ENCODE results near the gene RCL1. TPM values are rescaled to one million over a fixed set of nuclear protein-coding genes. Genes with fewer than 3 reads are reported as not detected.

The RCL1 gene
- total RNA-seq, 1 experiment from 2014 or later = 34.4 TPM

DNA sequence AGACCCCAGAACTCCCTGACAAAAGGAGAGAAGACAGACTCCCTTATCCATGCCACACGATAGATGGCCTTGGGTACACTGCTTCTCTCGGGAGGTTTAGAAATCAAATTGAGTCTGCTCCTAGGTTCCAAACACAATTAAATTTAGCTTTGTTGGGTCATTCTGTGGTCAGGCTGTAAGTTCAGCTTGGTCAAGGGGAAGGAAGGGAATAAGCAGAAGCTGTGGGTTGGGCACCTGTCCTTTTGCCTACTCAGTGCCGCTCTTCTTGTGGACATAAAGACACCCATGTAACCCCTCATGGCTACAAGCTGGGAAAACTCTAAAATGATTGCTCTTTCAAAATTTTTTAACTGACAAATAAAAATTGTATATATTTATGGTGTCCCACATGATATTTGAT lies 32.6 kb upstream of the RCL1 start:
- no peak overlapping the region for H2BK120ac ChIP-seq (ENCODE audit: low read depth, low read length, poor library complexity, severe bottlenecking)
- peaks cover 14 to 15% of the 10 kb centered on the region in 2 experiments for H3K4me1 Mint-ChIP-seq
- H3K9me3 ChIP-seq (ENCODE audit: control insufficient read depth, low read depth, low read length) = no peaks in the 10 kb centered on the region
- WGBS (ENCODE audit: extremely low coverage, insufficient read length, low lambda C conversion rate) = no CpG with 5 or more reads among the region's 3 CpGs
- no peak overlapping the region for H3K14ac ChIP-seq (ENCODE audit: insufficient read depth, low read length)
- no peak overlapping the region for H3K18ac ChIP-seq (ENCODE audit: insufficient read length, low read depth, low read length)
- H4K5ac ChIP-seq (ENCODE audit: insufficient read length, low read depth, low read length) = no peak overlapping the region
- peaks cover 1% of the 10 kb centered on the region for H3K27me3 Mint-ChIP-seq (ENCODE audit: low read depth)
- no peak for TF ChIP-seq CTCF (conservative IDR thresholded peaks at IDR 0.05)
- no peaks in the 10 kb centered on the region for H3K79me2 ChIP-seq (ENCODE audit: insufficient read depth, low read length)
- DNase-seq = no peak
- H2BK15ac ChIP-seq (ENCODE audit: low read depth, low read length) = no peak overlapping the region
- no peaks in the 10 kb centered on the region for H3K9me3 Mint-ChIP-seq
- peaks cover 4% of the 10 kb centered on the region for H3K23me2 ChIP-seq (ENCODE audit: insufficient read length, low read depth, low read length, poor library complexity, severe bottlenecking)
- H4K91ac ChIP-seq (ENCODE audit: insufficient read length, low read depth, low read length) = no peak overlapping the region
- H3K27ac Mint-ChIP-seq = no peak overlapping the region
- H2BK12ac ChIP-seq (ENCODE audit: insufficient read length, low read depth, low read length) = no peak overlapping the region
- no peak overlapping the region for H3K27ac ChIP-seq (ENCODE audit: insufficient read length, low read depth, low read length)
- H3K23ac ChIP-seq (ENCODE audit: insufficient read length, low read depth, low read length) = no peak overlapping the region
- H3K4me3 Mint-ChIP-seq = no peak overlapping the region
- H3T11ph ChIP-seq (ENCODE audit: low read length) = no peak overlapping the region
- H3K27me3 ChIP-seq (ENCODE audit: insufficient read depth, low read length) = no peaks in the 10 kb centered on the region
- H4K20me1 ChIP-seq (ENCODE audit: control insufficient read depth, insufficient read depth, insufficient read length) = no peaks in the 10 kb centered on the region
- H2AK5ac ChIP-seq (ENCODE audit: insufficient read length, low read length) = no peak overlapping the region
- no peak overlapping the region for H3K4me2 ChIP-seq (ENCODE audit: insufficient read depth, insufficient read length, low read length)
- no peak overlapping the region for H2AFZ ChIP-seq (ENCODE audit: low read length)
- no peaks in the 10 kb centered on the region for H3K36me3 Mint-ChIP-seq (ENCODE audit: insufficient read depth in 1 of 3, low read depth in 3 of 3)
- H3K4ac ChIP-seq (ENCODE audit: low read depth, low read length) = no peak overlapping the region
- H3K79me1 ChIP-seq (ENCODE audit: insufficient read depth, low read depth, low read length, poor library complexity, severe bottlenecking) = no peaks in the 10 kb centered on the region
- no peaks in the 10 kb centered on the region; the same call in 1 of the 2 replicates for H3K4me1 ChIP-seq (ENCODE audit: insufficient read depth, low read length)
- no peak overlapping the region for H2BK5ac ChIP-seq (ENCODE audit: insufficient read length, low read length)
- H3K56ac ChIP-seq (ENCODE audit: insufficient read length, low read depth, low read length) = no peak overlapping the region
- no peak overlapping the region for H4K8ac ChIP-seq (replicated peaks; ENCODE audit: insufficient read length, low read depth, low read length)
- no peak overlapping the region for H2BK20ac ChIP-seq (ENCODE audit: low read depth, low read length, poor library complexity, severe bottlenecking)
- H3K9ac ChIP-seq (ENCODE audit: extremely low read depth, insufficient read length, low read length) = no peak overlapping the region
